A549 treated with DMSO at 1 μM for 4 hours (cell line): ENCODE data around the gene NUDT22. TPM values are rescaled to one million over a fixed set of nuclear protein-coding genes. Genes with fewer than 3 reads are reported as not detected.

ENCODE experiments used
- total RNA-seq: library from RNA; stranded (reverse); fragments of 200-300 nt; extraction: Qiagen RNA extraction; gene quantifications from 5 replicates; pipeline ENCODE4 v1.2.3, GENCODE V29; 2022; ENCODE audit warnings: low read depth

NUDT22 gene, protein sequence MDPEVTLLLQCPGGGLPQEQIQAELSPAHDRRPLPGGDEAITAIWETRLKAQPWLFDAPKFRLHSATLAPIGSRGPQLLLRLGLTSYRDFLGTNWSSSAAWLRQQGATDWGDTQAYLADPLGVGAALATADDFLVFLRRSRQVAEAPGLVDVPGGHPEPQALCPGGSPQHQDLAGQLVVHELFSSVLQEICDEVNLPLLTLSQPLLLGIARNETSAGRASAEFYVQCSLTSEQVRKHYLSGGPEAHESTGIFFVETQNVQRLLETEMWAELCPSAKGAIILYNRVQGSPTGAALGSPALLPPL
- total RNA-seq: 32.6 to 40.0 TPM (median 36.4 TPM) in 5 replicates

DNA sequence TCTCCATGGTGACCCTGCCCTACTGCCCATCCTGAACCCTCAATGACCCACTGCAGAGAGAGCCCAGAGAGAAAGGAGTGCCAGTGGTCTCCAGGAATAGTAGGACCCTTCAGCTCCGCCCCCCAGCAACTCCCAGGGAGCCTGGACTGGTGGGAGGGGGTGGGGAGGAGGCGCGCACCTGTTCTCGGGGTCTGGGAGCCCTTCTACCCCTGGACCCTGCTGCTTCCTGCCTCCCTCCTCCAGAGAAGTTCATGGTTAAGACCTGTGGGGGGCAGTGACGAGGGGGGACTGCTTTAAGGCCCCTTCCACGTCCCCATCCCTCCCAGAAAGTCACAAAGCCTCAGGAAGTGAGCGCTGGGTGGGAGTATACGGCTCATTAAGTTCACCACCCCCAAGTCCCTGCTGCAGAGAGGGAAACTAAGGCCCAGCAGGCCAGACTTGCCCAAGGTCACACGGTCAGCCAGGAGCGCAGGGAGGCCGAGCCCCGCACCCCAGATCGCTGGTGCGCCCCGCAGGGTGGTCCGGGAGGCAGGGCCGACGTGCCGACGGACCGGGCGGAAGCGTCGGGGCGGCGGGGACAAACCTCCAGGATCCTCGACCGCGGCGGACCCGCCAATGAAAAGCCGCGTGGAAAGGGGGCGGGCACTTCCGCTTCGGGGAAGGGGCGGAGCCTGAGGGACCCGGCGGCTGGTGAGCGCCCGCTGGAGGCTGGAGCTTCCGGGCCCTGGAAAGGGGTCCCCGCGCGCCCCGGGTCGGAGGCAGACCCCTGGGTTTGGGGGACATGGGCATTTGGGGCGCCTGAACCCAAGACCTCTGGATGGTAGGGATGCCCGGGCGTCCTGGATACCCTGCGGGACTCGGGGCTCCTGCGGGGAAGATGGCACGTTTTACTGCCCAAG lies at the start of gene NUDT22, which contains the start of gene TRPT1:
TSS of gene NUDT22 (plus strand) at position 667 of the 899 bp plus-strand sequence. CDS start 379 bp downstream, outside the sequence.
TSS of gene TRPT1 (minus strand) at position 579 of the 899 bp plus-strand sequence. CDS start at position 253, 326 bp downstream.

DNA sequence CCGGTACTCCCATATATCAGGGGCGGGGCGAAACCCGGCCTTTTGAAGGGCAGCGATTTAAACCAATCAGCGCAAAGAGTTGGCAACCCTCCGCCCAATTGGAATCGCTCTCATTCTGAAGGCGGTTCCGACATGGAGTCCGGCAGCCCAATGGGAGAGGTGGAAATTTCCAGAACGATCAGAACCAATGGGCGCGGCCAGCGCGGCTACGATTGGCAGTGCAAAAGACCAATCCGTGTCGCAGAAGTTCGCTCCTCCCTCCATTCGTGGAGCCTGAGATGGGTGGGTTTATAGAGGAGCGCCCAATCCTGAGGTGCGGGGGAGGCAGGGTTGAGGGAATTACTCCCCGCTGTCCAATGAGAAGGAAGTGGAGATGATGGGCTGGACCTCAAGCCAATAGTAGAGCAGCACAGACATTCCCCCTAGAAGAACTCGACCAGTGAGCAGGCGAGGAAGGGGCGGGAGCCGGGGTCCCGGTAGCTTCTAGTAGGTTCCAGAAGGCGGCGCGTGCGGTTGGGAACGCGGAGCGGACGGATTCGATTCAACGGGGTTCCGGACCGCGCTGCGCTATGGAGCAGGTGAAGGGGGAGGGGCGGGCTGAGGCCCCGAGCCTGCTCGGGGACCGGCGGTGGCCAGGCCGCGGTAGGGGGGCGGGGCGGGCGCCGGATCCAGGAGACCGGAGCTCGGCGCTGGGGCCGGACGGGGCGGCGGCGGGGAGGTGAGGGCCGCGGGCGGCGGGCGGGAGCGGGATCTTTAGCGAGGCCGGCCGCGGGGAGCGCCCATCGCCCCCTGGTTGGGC lies 40.2 kb upstream of the NUDT22 start, which contains the start of gene STIP1:
TSS of gene STIP1 (plus strand) at position 479 of the 799 bp plus-strand sequence. CDS start at position 570, 91 bp downstream.

DNA sequence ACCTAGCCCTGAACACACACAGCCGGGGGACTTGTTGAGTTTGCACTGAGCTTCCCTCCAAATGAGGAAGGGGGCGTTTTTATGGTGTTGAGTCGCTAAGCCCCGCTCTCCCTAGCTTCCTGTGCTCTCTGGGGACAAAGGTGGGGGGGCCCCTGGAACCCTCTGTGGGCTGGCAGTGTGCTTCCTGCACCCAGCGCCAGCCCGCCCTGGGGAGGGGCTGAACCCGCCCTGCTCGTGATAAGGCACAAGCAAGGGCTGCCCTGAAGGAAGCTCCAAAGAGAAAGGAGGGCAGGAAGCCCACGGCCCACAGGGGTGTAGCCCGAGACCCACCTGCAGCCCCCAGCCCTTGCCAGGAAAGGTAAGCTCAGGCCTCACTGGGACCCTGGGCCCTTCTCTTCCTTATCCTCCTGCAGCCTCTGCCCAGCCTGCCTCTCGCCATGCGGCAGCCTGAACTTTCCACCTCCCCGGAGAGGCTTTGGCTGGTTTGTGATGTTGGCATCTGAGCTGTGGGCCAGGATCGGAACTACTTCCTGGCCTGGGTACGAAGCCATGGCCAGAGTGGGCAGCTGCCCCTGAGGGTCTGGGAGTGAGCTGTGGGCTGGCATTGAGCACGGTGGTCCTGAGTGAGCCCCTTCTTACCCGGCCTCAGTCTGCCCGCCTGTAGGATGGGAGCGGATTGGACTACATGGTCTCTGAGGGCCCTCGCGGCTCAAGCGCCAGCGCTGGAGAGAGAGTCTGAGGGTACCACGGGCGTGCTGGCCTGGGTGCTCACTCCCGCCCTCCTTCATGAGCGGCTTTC lies 19.4 kb upstream of the NUDT22 start, which contains the start of gene FERMT3:
TSS of gene FERMT3 (plus strand) at position 265 of the 799 bp plus-strand sequence. CDS start 644 bp downstream, outside the sequence.

DNA sequence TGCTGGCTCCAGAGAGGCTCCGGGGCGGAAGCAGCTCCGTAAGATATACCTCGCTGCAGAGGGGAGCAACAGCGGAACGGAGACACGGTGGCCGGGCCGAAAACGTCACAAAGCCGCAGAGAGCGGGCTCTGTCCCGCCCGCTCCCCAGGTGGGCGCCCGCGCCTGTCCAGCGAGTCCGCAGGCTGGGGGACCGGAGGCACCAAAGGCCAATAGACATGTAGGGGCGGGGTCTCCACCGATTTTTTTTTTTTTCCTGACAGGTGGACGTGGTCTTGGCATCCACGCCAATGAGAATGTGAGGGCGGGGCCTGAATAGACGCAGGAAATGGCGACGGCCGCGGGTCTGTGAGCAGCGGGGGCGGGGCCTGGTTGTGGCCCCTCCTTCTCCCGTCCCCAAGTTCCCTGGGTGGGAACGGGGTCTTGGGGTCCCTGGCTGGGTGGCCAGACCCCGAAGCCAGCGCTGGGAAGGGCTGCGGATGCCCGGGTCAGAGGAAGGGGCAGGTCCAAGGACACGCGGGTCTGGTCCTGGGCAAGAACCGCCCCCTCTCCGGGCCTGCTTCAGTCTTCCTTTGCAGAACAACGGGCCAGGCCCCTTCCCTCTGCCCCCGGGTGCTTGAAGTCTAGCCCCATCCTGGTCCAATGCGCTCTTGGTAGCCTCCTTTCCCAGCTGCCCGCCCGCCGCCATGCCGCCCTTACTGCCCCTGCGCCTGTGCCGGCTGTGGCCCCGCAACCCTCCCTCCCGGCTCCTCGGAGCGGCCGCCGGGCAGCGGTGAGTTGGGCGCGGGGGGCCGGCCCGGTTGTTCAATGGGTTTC lies 4.3 kb downstream of the NUDT22 start, which contains the start of gene DNAJC4:
TSS of gene DNAJC4 (plus strand) at position 378 of the 814 bp plus-strand sequence. CDS start at position 685, 307 bp downstream.

DNA sequence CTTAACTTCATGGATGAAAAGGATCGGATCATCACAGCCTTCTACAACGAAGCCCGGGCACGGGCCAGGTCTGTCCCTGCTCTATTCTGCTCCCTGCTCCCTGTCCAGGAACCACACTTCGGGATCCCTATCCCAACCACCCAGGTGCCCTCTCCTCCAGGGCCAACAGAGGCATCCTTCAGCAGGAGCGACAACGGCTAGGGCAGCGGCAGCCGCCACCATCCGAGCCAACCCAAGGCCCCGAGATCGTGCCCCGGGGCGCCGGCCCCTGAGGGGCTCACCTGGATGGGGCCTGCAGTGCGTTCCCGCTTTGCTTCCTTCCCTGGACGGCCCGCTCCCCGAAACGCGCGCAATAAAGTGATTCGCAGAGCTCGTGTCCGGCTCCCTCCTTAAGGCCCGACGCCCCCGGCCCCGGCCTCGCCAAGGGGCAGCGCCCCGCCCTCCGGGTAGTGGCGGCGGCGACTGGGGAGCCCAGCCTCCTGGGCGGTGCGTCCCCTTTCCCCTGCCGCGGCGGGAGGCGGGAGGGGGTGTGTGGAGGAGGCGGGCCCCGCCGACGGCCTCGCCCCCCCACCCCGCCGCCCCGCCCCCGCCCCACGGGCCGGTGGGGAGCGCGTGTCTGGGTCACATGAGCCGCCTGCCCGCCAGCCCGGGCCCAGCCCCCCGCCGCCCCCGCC lies 8.0 kb downstream of the NUDT22 start, which contains the start of gene VEGFB:
TSS of gene VEGFB (plus strand) at position 672 of the 674 bp plus-strand sequence. CDS start 250 bp downstream, outside the sequence.

DNA sequence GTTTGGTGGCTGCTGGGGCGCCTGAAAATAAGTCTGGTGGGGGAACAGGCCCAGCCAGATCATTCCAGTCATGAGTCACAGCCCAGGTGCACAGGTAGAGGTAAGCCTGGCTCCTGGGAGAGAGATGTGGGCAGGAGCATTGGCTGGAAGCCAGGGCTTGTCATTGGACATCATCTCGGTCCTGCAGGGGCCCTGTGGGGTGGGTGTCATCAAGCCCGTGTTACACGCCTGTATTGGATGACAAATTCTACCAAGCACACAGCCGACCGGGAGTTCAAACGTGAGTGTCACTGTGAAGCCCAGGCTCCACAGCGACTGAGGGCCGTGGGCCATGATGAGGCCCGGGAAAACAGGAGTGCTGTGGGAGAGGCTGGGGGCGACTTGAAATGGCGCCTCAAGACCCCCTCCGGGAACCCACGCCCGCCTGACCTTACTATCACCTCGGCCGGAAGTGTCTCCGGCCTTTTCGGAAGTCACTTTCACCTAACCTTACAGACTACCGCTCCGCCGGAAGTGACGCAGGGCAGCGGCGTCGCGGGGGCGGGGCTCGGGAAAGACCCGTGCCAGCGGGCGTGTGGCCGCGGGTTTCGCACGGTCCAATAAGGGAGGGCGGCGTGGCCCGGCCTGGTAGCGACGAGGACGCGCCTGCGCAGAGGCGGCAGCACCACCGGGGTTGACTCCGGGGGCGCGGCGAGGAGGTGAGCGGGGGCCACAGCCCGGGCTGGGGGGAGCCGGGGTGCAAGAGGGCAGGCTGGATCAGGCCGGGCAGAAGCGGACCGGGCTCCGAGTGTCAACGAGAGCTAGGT lies 14.6 kb downstream of the NUDT22 start, which contains the start of gene FKBP2:
TSS of gene FKBP2 (plus strand) at position 661 of the 806 bp plus-strand sequence. CDS start 1,293 bp downstream, outside the sequence.

DNA sequence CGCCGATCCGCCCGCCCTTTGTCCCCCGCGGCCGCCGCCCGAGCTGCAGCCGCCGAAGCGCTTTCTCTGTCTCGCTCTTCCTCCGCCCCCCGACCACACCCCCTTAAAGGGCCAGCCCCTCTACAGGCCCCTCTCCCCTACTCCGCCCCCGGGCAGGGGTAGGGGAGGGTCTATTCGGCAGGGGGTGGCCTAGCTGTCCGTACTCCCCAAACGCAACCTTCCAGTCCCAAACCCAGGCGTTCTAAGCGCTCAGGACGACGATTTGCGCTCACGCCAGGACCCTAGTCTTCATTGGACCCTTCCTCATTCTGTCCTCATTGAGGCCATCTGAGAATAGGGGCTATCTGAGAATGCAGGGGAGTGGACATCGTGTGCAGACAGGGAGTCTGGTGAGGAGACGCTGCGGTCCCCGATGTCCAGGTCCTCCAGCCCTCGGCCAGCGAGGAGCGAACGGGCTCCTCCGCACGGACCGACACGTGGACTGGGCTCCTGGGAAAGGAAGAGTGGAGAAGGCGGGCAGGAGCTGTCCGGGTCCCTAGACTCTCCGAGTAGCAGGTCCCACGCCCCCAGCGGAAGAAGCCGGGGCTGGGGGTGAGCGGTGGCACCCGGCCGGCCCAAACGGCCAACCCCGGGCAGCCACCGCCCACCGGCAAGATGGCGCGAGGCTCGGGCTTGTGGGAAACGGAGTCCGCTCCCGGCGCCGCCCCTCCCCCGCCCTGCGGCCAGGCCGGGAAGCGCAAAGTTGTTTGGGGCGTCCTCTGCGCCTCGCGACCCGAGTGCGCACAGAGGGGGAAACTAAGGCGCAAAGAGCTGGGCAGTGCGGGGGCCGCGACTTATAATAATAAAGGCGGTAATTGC lies 21.0 kb downstream of the NUDT22 start, which contains the start of gene PPP1R14B:
TSS of gene PPP1R14B (minus strand) at position 73 of the 858 bp plus-strand sequence. CDS start 270 bp downstream, outside the sequence.

DNA sequence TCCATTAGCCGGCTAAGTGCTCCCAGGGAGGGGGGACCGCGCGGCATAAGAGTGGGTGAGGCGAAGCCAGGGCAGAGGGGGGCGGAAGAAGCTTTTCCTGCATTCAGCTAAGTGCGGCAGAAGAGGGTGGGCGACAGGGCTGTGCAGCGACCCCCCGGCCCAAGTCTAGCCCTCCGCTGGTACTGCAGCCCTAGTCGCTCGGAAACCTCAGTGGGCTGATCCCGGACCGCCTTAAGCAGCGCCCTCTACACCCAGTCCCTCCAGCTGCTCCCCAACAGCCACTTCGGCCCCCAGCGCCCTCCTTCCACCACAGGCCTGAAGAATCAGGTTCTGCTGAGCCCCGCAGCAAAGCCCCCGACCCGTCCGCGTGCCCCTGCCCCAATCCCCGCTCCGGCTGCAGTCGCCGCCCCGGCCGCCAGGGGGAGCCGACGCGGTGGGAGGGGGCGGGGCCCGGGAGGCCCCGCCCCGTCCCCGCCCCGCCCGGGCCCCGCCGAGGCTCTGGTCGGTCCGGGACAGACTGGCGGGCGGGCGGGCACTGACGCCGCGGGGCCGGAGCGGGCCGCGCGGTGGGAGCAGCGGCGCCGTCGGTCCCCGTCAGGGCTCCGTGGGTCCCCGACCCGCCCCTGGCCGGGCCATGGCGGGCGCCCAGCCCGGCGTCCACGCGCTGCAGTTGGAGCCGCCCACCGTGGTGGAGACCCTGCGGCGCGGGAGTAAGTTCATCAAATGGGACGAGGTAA lies 25.1 kb downstream of the NUDT22 start, which contains the start of gene PLCB3:
TSS of gene PLCB3 (plus strand) at position 515 of the 737 bp plus-strand sequence. CDS start at position 635, 120 bp downstream.

Other genes with a start within 250 kb of the NUDT22 start
- gene OTUB1, start 239.8 kb upstream of the NUDT22 start, total RNA-seq: 109 to 130 TPM (median 119 TPM) in 5 replicates
- gene FLRT1, start 190.3 kb upstream of the NUDT22 start, total RNA-seq: 0.07 to 0.08 TPM (median 0.08 TPM) in 4 of 5 replicates, not detected in the other
- gene MACROD1, start 60.2 kb upstream of the NUDT22 start, total RNA-seq: 9.1 to 15.9 TPM (median 14.1 TPM) in 5 replicates
- 253 to 292 TPM (median 270 TPM) in 5 replicates for gene STIP1, start 40.1 kb upstream of the NUDT22 start, total RNA-seq
- gene FERMT3, start 19.6 kb upstream of the NUDT22 start, total RNA-seq: 0.69 to 3.9 TPM (median 2.0 TPM) in 5 replicates
- gene TRPT1, start 88 bp upstream of the NUDT22 start, total RNA-seq: 18.4 to 24.1 TPM (median 22.8 TPM) in 5 replicates
- 19.9 to 23.1 TPM (median 20.7 TPM) in 5 replicates for gene DNAJC4, start 4.3 kb downstream of the NUDT22 start, total RNA-seq
- 37.6 to 52.0 TPM (median 50.4 TPM) in 5 replicates for gene VEGFB, start 8.3 kb downstream of the NUDT22 start, total RNA-seq
- 113 to 138 TPM (median 124 TPM) in 5 replicates for gene FKBP2, start 14.8 kb downstream of the NUDT22 start, total RNA-seq
- gene PPP1R14B, start 20.7 kb downstream of the NUDT22 start, total RNA-seq: 234 to 382 TPM (median 354 TPM) in 5 replicates
- gene PLCB3, start 25.3 kb downstream of the NUDT22 start, total RNA-seq: 13.3 to 24.6 TPM (median 20.3 TPM) in 5 replicates
- gene BAD, start 58.4 kb downstream of the NUDT22 start, total RNA-seq: 86.0 to 99.6 TPM (median 94.5 TPM) in 5 replicates
- gene GPR137, start 59.6 kb downstream of the NUDT22 start, total RNA-seq: 31.7 to 57.9 TPM (median 45.8 TPM) in 5 replicates
- 0.06 to 0.07 TPM in 2 of 5 replicates, not detected in the others for gene KCNK4, start 65.0 kb downstream of the NUDT22 start, total RNA-seq
- gene CATSPERZ, start 74.1 kb downstream of the NUDT22 start, total RNA-seq: 2.2 to 3.1 TPM (median 2.7 TPM) in 5 replicates
- gene ESRRA, start 79.2 kb downstream of the NUDT22 start, total RNA-seq: 45.4 to 70.2 TPM (median 61.2 TPM) in 5 replicates
- gene TRMT112, start 91.3 kb downstream of the NUDT22 start, total RNA-seq: 401 to 459 TPM (median 416 TPM) in 5 replicates
- gene PRDX5, start 91.8 kb downstream of the NUDT22 start, total RNA-seq: 411 to 478 TPM (median 438 TPM) in 5 replicates
- gene CCDC88B, start 113.9 kb downstream of the NUDT22 start, total RNA-seq: 9.9 to 13.7 TPM (median 12.8 TPM) in 5 replicates
- 51.6 to 71.2 TPM (median 63.1 TPM) in 5 replicates for gene RPS6KA4, start 132.9 kb downstream of the NUDT22 start, total RNA-seq